DND-41 (cell line): ENCODE results near the gene ERC1.
A peak's percentile ranks its signal among the peaks of the same experiment; 100 is the strongest.

Experiments
- ATAC-seq: fragments of 200-7000 bp; cut with Tn5 transposase; 3 replicates; pipeline ENCODE4 v1.9.1; 2021; ENCODE audit warnings: low read depth; ENCODE audit not compliant: insufficient read depth
- DNase-seq: peaks from one replicate; pipeline ENCODE4 v3.0.0-alpha.2; 2020
- H2AFZ ChIP-seq: 2 replicates; pipeline ENCODE4 v1.6.0; 2012; ENCODE audit warnings: low read depth, low read length
- H3K27ac ChIP-seq: 2 replicates; pipeline ENCODE4 v1.5.1; 2012; ENCODE audit warnings: low read length, inconsistent platforms
- H3K27me3 ChIP-seq: fragments of 200-600 bp; sonication (generic); 2 replicates; pipeline ENCODE4 v1.6.0; 2012; ENCODE audit warnings: low read length, mild to moderate bottlenecking, inconsistent platforms; ENCODE audit not compliant: insufficient read depth, poor library complexity
- H3K36me3 ChIP-seq: 2 replicates; pipeline ENCODE4 v1.5.1; 2012; ENCODE audit warnings: low read length, inconsistent platforms; ENCODE audit not compliant: insufficient read depth
- H3K4me1 ChIP-seq: 2 replicates; pipeline ENCODE4 v1.5.1; 2012; ENCODE audit warnings: mild to moderate bottlenecking, low read length; ENCODE audit not compliant: insufficient read depth
- H3K4me2 ChIP-seq: 2 replicates; pipeline ENCODE4 v1.6.0; 2012; ENCODE audit warnings: mild to moderate bottlenecking, moderate library complexity, low read length, inconsistent platforms; ENCODE audit not compliant: insufficient read depth
- H3K4me3 ChIP-seq, 2 experiments: fragments of 200-600 bp in 1 of 2; shearing (Covaris generic) in 1 of 2; 2 replicates each; pipeline ENCODE4 v1.5.1; 2012 to 2016; ENCODE audit warnings: inconsistent platforms in 2 of 2, low read length in 2 of 2, mild to moderate bottlenecking in 2 of 2, low read depth in 1 of 2, moderate library complexity in 1 of 2
- H3K79me2 ChIP-seq: 2 replicates; pipeline ENCODE4 v1.6.0; 2012; ENCODE audit warnings: low read length, inconsistent platforms; ENCODE audit not compliant: insufficient read depth
- H3K9ac ChIP-seq: 2 replicates; pipeline ENCODE4 v1.6.0; 2012; ENCODE audit warnings: low read depth, mild to moderate bottlenecking, inconsistent platforms, low read length, moderate library complexity
- H3K9me3 ChIP-seq: 2 replicates; pipeline ENCODE4 v1.5.1; 2012; ENCODE audit warnings: low read length, moderate library complexity, mild to moderate bottlenecking, inconsistent platforms; ENCODE audit not compliant: insufficient read depth, severe bottlenecking
- H4K20me1 ChIP-seq: 2 replicates; pipeline ENCODE4 v1.6.0; 2012; ENCODE audit warnings: low read length; ENCODE audit not compliant: insufficient read depth
- EZH2 ChIP-seq: IDR thresholded peaks from 3 replicates; pipeline ENCODE4 v1.6.1; 2012; ENCODE audit warnings: borderline replicate concordance, low read depth, mild to moderate bottlenecking, moderate library complexity, low read length, inconsistent platforms; ENCODE audit not compliant: severe bottlenecking
- TF ChIP-seq, protein P1 (sequence below): IDR thresholded peaks from 2 replicates; pipeline ENCODE4 v1.5.1; 2012; ENCODE audit warnings: borderline replicate concordance, low read length, moderate library complexity, mild to moderate bottlenecking; ENCODE audit not compliant: poor library complexity, severe bottlenecking; ENCODE audit errors: extremely low read depth

Gene ERC1

DNA sequence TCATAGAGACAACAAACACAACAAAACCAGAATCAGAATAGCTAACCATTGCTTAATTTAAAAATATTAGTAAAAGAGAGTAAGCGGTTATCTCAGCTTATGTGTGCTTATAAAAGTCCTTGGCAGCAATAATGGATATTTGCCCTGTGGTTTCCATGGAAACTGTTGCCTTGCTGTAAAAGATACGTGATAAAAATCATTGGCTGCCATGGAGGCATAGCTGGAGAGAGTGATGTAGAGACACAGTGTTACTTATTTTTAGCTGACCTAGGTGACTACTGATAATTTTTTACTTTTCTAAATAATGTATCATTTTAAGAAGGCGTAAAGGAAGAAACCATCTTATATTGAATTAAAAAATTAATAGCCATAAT lies 92.9 kb downstream of the ERC1 start:
- DNase-seq (no peak), ATAC-seq (no peak)
- no peaks in the 10 kb centered on the region for H3K27me3 ChIP-seq
- H3K4me3 ChIP-seq: no peak overlapping the region
- no peaks in the 10 kb centered on the region for H3K4me1 ChIP-seq
- H3K79me2 ChIP-seq: no peaks in the 10 kb centered on the region
- H3K27ac ChIP-seq: no peak overlapping the region
- H3K9ac ChIP-seq: no peak overlapping the region
- no peak overlapping the region for H3K4me2 ChIP-seq
- TF ChIP-seq, protein P1, sequence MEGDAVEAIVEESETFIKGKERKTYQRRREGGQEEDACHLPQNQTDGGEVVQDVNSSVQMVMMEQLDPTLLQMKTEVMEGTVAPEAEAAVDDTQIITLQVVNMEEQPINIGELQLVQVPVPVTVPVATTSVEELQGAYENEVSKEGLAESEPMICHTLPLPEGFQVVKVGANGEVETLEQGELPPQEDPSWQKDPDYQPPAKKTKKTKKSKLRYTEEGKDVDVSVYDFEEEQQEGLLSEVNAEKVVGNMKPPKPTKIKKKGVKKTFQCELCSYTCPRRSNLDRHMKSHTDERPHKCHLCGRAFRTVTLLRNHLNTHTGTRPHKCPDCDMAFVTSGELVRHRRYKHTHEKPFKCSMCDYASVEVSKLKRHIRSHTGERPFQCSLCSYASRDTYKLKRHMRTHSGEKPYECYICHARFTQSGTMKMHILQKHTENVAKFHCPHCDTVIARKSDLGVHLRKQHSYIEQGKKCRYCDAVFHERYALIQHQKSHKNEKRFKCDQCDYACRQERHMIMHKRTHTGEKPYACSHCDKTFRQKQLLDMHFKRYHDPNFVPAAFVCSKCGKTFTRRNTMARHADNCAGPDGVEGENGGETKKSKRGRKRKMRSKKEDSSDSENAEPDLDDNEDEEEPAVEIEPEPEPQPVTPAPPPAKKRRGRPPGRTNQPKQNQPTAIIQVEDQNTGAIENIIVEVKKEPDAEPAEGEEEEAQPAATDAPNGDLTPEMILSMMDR: no peak
- TF ChIP-seq EZH2: no peak
- H2AFZ ChIP-seq: no peak overlapping the region
- H4K20me1 ChIP-seq: no peaks in the 10 kb centered on the region
- H3K36me3 ChIP-seq: no peaks in the 10 kb centered on the region
- H3K9me3 ChIP-seq: no peaks in the 10 kb centered on the region

DNA sequence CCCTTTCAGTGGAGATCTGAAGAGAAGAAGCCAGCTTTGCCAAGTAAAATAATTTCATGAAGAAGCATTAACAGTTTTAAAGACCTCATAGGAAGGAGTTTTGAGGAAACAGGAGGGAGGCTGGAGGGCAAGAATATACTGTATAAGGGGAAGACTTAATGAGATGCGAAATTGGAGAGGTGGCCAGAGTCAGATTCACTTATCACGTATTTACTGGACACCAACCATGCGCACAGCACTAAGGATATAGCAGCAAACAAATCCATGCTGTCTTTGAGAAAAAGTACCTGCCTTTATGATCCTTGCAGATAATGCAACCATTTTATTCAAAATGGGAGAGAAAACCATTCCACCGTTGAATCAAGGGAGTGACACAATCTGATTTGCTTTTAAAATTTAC lies 100.3 kb downstream of the ERC1 start:
- H3K9me3 ChIP-seq: no peaks in the 10 kb centered on the region
- no peak overlapping the region for H3K4me2 ChIP-seq
- no peaks in the 10 kb centered on the region for H3K36me3 ChIP-seq
- H3K4me1 ChIP-seq: no peaks in the 10 kb centered on the region
- no peak overlapping the region for H3K27ac ChIP-seq
- no peak overlapping the region for H2AFZ ChIP-seq
- H3K4me3 ChIP-seq: no peak overlapping the region
- DNase-seq (no peak), ATAC-seq (no peak)
- H3K9ac ChIP-seq: no peak overlapping the region
- no peaks in the 10 kb centered on the region for H4K20me1 ChIP-seq
- TF ChIP-seq, protein P1: no peak
- TF ChIP-seq EZH2: no peak
- H3K79me2 ChIP-seq: no peaks in the 10 kb centered on the region
- no peaks in the 10 kb centered on the region for H3K27me3 ChIP-seq

DNA sequence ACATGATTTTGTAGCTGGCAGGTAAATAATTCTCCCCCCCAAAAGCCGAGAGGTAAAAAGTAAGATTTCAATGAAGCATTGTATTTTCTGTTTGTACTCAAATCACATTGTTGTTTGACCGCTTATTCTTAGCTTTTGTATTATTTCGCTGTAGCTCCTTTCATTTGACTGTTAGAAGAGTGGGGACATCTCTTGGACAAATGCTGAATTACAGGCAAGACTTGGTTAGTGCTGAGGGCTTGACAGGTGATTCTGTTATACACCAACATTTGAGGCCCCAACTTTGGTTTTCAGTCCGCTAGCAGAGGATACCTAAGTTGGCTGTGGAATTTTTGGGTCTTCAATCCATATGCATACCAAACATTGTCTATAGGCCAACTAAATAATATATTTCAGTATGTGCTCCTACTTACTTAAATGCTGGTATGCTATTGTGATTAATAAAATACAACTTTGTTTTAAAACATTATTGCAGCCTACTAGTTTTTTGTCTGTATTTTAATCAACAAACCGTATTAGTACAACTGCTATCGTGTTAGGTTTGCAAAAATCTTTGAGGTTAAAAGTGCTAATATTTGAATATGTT lies 102.2 kb downstream of the ERC1 start:
- Histone ChIP-seq H3K9ac (no peak overlapping the region), H3K27ac (no peak overlapping the region), H4K20me1 (no peaks in the 10 kb centered on the region), H3K4me3 (no peak overlapping the region), H3K9me3 (no peaks in the 10 kb centered on the region), H3K27me3 (no peaks in the 10 kb centered on the region), H3K4me2 (no peak overlapping the region), H3K36me3 (no peaks in the 10 kb centered on the region), H3K4me1 (no peaks in the 10 kb centered on the region), H2AFZ (no peak overlapping the region), H3K79me2 (peaks cover 3% of the 10 kb centered on the region; the same call in 1 of the 2 replicates)
- peak; percentile 82 for ATAC-seq
- peak; percentile 50 for DNase-seq
- TF ChIP-seq, protein P1: peak; percentile 84
- TF ChIP-seq EZH2: no peak
